Measurements from ENCODE around the gene ENDOG. TPM values are rescaled to one million over a fixed set of nuclear protein-coding genes. Genes with fewer than 3 reads are reported as not detected.
"Not testable (repeated sequence)": the region's sequence is repeated elsewhere in the genome, so short reads cannot be mapped to it uniquely, and the experiment has no call there.

The ENDOG gene
- 10 to 100 TPM; 24.9 to 27.7 TPM for total RNA-seq

DNA sequence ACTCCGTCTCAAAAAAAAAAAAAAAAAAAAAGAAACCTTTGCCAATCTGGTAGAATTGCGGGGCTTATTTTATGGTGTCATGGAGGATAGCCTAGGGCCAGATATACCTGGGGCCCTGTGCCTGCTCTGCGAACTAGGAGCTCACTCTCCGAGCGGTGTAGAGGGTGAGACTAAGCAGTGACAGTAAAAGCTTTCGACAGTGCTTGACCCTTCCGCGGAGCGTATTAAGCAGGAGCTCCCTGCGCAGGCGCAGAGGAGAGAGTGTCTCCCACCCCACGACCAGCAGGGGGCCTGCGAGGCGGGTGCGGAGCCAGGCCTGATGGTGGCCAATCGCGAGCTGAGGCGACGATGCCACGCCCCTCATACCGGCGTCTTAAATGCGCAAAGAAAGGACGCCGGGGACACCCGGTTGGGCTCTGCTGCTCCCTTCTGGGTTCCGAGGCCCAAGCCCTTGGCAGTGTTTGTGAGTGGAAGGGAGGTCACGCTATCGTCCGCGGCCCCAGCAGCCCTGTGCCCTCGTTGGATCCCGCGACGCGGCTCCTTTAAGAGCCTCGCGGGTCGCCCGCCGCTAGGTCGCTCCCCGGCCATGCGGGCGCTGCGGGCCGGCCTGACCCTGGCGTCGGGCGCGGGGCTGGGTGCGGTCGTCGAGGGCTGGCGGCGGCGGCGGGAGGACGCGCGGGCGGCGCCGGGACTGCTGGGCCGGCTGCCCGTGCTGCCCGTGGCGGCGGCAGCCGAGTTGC is at the start of gene ENDOG:
Gene ENDOG (plus strand): TSS at position 402 of the 740 bp plus-strand sequence. CDS start 185 bp downstream, at position 587.
- CTCF ChIA-PET: interaction anchor here (0.6 to 1.7 kb wide), 25 partner anchors 9 to 558 kb away, joined by 3 to 13 read pairs (median 4); partner anchors contain the start of genes PKN3, SPOUT1 and ZDHHC12

DNA sequence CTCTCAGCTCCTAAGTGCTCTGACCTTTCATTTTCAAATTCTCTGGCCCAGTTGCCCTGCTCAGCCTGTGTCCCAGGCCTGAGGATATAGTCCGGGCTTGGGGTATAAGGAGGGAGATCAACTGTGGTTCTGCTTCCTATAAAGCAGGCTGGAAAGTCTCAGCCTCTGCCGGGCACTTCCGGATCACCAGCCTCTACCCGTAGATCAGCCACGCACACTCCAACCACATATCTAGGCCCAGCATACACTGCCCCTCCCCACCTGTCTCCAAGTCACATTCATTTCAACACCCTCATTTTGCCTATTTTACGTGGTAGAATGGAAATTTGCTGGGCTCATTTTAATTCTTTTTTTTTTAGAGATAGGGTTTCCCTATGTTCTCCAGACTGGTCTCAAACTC is 49.7 kb upstream of the ENDOG start:
- POLR2A ChIA-PET: no interaction called here
- CTCF ChIA-PET: no interaction called here

More for the DNA sequence above, at the start of gene ENDOG:
- POLR2A ChIA-PET: interaction anchor here (1.1 to 2.6 kb wide), 5 partner anchors 9 to 130 kb away, joined by 3 to 26 read pairs (median 5); partner anchors contain the start of genes SET and SPOUT1

- POLR2A ChIA-PET: interaction anchor here (0.7 to 1.0 kb wide), 2 partner anchors 16 to 218 kb away, joined by 3 to 4 read pairs; partner anchors contain the start of genes SPTAN1 and TBC1D13
These were observed 47.8 kb upstream of the ENDOG start for GRCh38 chr9:128770286-128771030.

DNA sequence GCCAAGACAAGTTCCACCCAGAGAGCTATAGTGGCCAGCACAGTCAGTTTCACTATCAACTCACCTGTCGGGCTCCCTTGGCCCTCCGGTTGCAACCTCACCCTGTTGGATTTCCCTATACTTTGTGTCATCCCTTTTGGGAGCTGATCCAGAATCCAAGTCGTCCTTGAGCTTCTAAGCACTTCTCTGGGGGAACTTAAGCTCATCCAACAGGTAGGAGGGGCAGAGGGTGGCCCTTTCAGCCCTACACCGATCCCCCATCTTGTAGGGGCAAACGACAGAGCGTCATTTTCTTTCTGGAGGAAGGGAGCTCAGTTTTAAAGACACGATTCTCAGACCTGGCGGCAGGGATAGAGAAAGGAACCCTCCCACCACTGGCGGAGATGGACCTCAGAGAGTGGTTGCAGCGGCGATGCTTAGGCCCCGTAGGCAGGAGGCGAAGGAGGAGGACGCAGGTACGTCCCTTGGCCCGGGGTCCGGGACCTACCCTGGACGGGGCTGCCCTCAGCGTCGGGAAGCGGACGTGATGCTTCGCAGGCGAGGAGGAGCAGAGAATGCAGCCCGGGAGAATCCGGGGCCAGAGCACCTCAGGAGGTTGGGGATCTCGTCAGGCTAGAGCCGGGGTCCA is 47.1 kb upstream of the ENDOG start:
- CTCF ChIA-PET: interaction anchor here (0.8 to 1.3 kb wide), 3 partner anchors 47 to 111 kb away, joined by 3 read pairs; partner anchors contain the start of genes ENDOG, KYAT1 and LRRC8A
- POLR2A ChIA-PET: interaction anchor here (0.7 to 1.0 kb wide), 2 partner anchors 15 to 219 kb away, joined by 3 to 4 read pairs; partner anchors contain the start of genes SPTAN1 and TBC1D13

More at GRCh38 chr9:128770286-128771030, 47.8 kb upstream of the ENDOG start:
- CTCF ChIA-PET: interaction anchor here (0.8 to 1.3 kb wide), 3 partner anchors 47 to 112 kb away, joined by 3 read pairs; partner anchors contain the start of genes ENDOG, KYAT1 and LRRC8A

GRCh38 chr9:128771745-128772519 is 46.4 kb upstream of the ENDOG start, which contains the start of gene ZER1:
TSS of gene ZER1 (minus strand) at chr9:128771927. CDS start at chr9:128755565, 16,362 bp downstream.
- ChIA-PET POLR2A (interaction anchor here (0.5 to 1.1 kb wide), 4 partner anchors 15 to 64 kb away, joined by 3 to 4 read pairs (median 3); partner anchors contain the start of gene TBC1D13), CTCF (interaction anchor here (1.2 to 1.3 kb wide), 2 partner anchors 75 to 110 kb away, joined by 3 read pairs; partner anchors contain the start of genes KYAT1 and LRRC8A)

DNA sequence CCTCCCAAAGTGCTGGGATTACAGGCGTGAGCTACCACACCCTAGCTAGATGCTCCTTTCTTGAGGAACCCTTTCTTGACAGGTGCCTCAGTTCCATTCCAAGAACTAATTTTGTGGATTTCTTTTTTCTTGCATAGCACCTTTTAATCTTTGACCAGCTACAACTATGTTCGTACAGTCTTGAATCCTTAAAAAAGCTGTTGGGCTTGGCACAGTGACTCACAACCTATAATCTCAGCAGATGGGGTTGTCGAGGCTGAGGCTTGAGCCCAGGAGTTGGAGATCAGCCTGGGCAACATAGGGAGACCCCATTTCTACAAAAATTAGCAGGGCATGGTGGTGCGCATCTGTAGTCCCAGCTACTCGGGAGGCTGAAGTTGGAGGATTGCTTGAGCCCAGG is 45.3 kb upstream of the ENDOG start:
- CTCF ChIA-PET: no interaction called here
- POLR2A ChIA-PET: interaction anchor here (0.6 to 1.1 kb wide), 3 partner anchors 19 to 1547 kb away, joined by 3 to 4 read pairs (median 3); no protein-coding TSS in a partner anchor

DNA sequence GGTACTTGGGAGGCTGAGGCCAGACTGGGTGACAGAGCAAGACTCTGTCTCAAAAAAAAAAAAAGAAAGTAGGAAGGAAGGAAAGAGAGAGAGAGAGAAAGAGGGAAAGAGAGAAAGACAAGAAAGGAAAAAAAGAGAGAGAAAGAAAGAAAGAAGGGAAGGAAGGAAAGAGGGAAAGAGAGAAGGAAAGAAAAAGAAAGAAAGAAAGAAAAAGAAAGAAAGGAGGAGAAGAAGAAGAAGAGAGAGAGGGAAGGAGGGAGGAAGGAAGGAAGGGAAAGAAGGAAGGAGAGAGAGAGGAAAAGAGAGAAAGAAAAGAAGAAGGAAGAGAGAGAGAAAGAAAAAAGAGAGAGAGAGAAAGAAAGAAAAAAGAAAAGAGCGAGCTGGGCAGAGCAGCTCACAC is 43.5 kb upstream of the ENDOG start:
- ChIA-PET CTCF (no interaction called here), POLR2A (no interaction called here)

DNA sequence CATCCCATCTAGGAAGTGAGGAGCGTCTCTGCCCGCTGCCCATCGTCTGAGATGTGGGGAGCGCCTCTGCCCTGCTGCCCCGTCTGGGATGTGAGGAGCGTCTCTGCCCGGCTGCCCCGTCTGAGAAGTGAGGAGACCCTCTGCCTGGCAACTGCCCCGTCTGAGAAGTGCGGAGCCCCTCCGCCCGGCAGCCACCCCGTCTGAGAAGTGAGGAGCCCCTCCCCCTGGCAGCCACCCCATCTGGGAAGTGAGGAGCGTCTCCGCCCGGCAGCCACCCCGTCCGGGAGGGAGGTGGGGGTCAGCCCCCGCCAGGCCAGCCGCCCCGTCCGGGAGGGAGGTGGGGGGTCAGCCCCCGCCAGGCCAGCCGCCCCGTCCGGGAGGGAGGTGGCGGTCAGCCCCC is 38.2 kb upstream of the ENDOG start:
- POLR2A ChIA-PET, CTCF ChIA-PET: not testable (repeated sequence)

- ChIA-PET CTCF (interaction anchor here (0.6 kb wide), 2 partner anchors 176 to 332 kb away, joined by 3 read pairs; no protein-coding TSS in a partner anchor), POLR2A (no interaction called here)
These were observed 36.9 kb upstream of the ENDOG start for GRCh38 chr9:128781187-128782070.

- CTCF ChIA-PET: interaction anchor here (1.0 kb wide), 1 partner anchor 344 kb away, joined by 3 read pairs; no protein-coding TSS in a partner anchor
- POLR2A ChIA-PET: no interaction called here
These were observed 35.6 kb upstream of the ENDOG start for GRCh38 chr9:128782669-128783068.

DNA sequence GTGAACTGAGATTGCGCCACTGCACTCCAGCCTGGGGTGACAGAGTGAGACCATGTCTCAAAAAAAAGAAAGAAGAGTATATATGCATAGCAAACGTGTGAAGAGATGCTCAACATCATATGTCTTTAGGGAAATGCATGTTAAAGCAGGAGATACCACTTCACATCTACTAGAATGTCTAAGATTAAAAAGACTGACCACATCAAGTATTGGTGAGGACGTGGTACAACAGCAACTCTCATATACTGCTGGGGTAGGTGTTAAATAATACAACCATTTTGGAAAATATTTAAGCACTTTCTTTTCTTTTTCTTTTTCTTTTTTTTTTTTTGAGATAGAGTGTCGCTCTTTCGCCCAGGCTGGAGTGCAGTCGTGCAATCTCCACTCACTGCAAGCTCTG is 32.9 kb upstream of the ENDOG start:
- ChIA-PET CTCF (interaction anchor here (0.6 to 0.7 kb wide), 2 partner anchors 17 to 151 kb away, joined by 3 read pairs; no protein-coding TSS in a partner anchor), POLR2A (interaction anchor here (0.6 kb wide), 1 partner anchor 8 kb away, joined by 3 read pairs; no protein-coding TSS in a partner anchor)

DNA sequence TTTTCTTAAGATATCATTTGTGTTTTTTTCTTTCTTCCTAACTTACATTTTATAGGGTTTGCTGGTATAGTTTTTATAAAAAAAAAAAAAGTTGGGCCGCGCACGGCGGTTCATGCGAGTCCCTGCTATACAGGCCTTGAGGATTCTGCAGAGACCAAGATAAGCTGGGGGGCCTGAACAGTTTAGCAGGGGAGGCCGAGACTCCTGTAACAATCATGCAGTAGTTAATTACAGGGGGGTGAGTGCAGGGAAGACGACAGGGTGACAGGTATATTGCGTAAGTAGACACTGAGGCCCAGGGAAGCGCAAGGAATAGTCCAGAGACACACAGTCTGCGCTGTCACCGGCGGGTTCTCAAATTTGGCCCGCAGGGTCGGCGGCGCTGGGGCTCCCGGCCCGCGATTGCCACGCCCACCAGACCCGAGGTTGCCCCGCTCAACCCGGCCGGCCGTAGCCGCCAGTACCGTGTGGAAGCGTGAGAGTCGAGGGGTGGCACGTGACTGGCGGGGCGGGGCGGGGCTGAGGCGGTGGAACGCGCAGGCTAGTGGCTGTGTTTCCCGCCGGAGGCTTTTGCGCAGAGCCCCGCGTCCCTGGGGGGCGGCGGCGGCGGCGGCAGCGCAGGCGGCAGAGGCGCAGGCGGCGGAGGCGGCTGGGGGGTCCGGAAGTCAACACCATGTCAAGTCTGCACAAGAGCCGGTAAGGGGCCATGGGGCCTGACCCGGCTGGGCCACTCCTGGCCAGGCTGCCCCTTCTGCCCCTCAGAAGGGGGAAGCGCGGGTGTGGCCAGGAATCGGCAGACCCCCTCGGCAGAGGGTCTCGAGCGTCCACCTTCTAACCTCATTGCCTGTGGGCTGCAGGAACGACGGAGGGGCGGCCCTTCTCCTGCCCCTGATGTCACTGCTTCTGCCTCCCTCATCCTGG is 31.4 kb upstream of the ENDOG start, which contains the start of gene TBC1D13:
Gene TBC1D13 (plus strand): TSS at position 573 of the 921 bp plus-strand sequence. CDS start 101 bp downstream, at position 674.
- ChIA-PET CTCF (interaction anchor here (0.6 to 0.9 kb wide), 3 partner anchors 16 to 149 kb away, joined by 3 read pairs; no protein-coding TSS in a partner anchor), POLR2A (interaction anchor here (1.0 kb wide), 1 partner anchor 16 kb away, joined by 3 read pairs; no protein-coding TSS in a partner anchor)

- POLR2A ChIA-PET: no interaction called here
These were observed 30.6 kb upstream of the ENDOG start for GRCh38 chr9:128787659-128788058.

DNA sequence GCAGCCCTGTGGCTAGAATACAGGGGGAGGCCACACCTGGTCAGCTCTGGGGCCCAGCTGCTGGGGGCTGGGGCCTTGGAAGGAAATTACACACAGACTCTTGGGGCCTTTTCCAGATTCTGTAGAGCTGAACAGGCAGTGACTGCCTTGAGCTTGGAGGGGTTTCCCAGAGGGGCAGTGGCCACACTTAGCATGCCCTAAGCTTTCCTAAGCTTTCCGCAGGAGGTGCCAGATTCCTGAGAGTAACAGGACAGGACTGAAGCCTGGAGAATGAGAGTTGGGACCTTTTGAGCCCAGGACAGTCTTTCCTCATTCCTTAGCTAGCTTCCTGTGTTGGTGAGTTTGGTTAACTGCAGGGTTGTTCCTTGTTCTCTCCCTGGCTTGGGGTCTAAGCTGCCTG is 29.9 kb upstream of the ENDOG start:
- CTCF ChIA-PET: interaction anchor here (0.7 to 1.5 kb wide), 3 partner anchors 13 to 140 kb away, joined by 3 to 6 read pairs (median 4); partner anchors contain the start of gene PKN3
- POLR2A ChIA-PET: interaction anchor here (0.6 to 0.7 kb wide), 2 partner anchors 19 to 369 kb away, joined by 3 read pairs; no protein-coding TSS in a partner anchor

More at GRCh38 chr9:128787659-128788058, 30.6 kb upstream of the ENDOG start:
- CTCF ChIA-PET: interaction anchor here (1.5 kb wide), 1 partner anchor 12 kb away, joined by 3 read pairs; no protein-coding TSS in a partner anchor

GRCh38 chr9:128790536-128790935 is 27.8 kb upstream of the ENDOG start:
- CTCF ChIA-PET: no interaction called here
- POLR2A ChIA-PET: no interaction called here

- ChIA-PET CTCF (no interaction called here), POLR2A (interaction anchor here (1.2 kb wide), 1 partner anchor 19 kb away, joined by 3 read pairs; no protein-coding TSS in a partner anchor)
These were observed 26.2 kb upstream of the ENDOG start for GRCh38 chr9:128792134-128792533.
